ENCODE measurements around the gene FAM111A.

The FAM111A gene

GRCh38 chr11:59192446-59193020 is 49.9 kb downstream of the FAM111A start:
- no peaks in the 10 kb centered on the region for H3K9me2 ChIP-seq (replicated peaks; ENCODE audit: low read depth, low read length)
- no peaks in the 10 kb centered on the region for H3F3A ChIP-seq (ENCODE audit: low read depth)
- H3K36me3 ChIP-seq (ENCODE audit: insufficient read depth, low read length), result 0 out of 2 replicates have a peak, but pooled peaks cover 3% of the 10 kb centered on the region
- H3K9me3 ChIP-seq (ENCODE audit: insufficient read depth, low read depth, low read length), result no peaks in the 10 kb centered on the region; the same call in 1 of the 2 replicates
- peaks cover 10% of the 10 kb centered on the region for H3K4me1 ChIP-seq (ENCODE audit: insufficient read depth, low read length, poor library complexity, severe bottlenecking)
- H3K9ac ChIP-seq (ENCODE audit: low read depth, low read length, poor library complexity, severe bottlenecking), result no peak overlapping the region
- H3K4me2 ChIP-seq (ENCODE audit: low read depth, low read length, poor library complexity, severe bottlenecking), result no peak overlapping the region
- no peak overlapping the region for H2AFZ ChIP-seq (ENCODE audit: low read length)
- H3K79me2 ChIP-seq (ENCODE audit: insufficient read depth, low read length), result no peaks in the 10 kb centered on the region
- no peaks in the 10 kb centered on the region for H3K27me3 ChIP-seq (ENCODE audit: insufficient read depth, low read length, poor library complexity, severe bottlenecking)
- H3K4me3 ChIP-seq (ENCODE audit: low read length, poor library complexity, severe bottlenecking), result no peak overlapping the region
- H4K20me1 ChIP-seq (ENCODE audit: insufficient read depth, low read length, poor library complexity, severe bottlenecking), result no peaks in the 10 kb centered on the region
- TF ChIP-seq CTCF (conservative IDR thresholded peaks at IDR 0.05; ENCODE audit: low read length) (no peak), EZH2phosphoT487 (IDR thresholded peaks at IDR 0.05; ENCODE audit: borderline replicate concordance) (no peak)

- no peaks in the 10 kb centered on the region for H4K20me1 ChIP-seq (ENCODE audit: insufficient read depth, low read length, poor library complexity, severe bottlenecking)
- H3K9me3 ChIP-seq (ENCODE audit: insufficient read depth, low read depth, low read length), result no peaks in the 10 kb centered on the region; the same call in 1 of the 2 replicates
- H3K4me3 ChIP-seq (ENCODE audit: low read length, poor library complexity, severe bottlenecking), result no peak overlapping the region
- H2AFZ ChIP-seq (ENCODE audit: low read length), result no peak overlapping the region
- H3K4me1 ChIP-seq (ENCODE audit: insufficient read depth, low read length, poor library complexity, severe bottlenecking), result peaks cover 10% of the 10 kb centered on the region
- no peaks in the 10 kb centered on the region for H3F3A ChIP-seq (ENCODE audit: low read depth)
- H3K4me2 ChIP-seq (ENCODE audit: low read depth, low read length, poor library complexity, severe bottlenecking), result no peak overlapping the region
- H3K9me2 ChIP-seq (replicated peaks; ENCODE audit: low read depth, low read length), result no peaks in the 10 kb centered on the region
- no peak overlapping the region for H3K9ac ChIP-seq (ENCODE audit: low read depth, low read length, poor library complexity, severe bottlenecking)
- H3K27me3 ChIP-seq (ENCODE audit: insufficient read depth, low read length, poor library complexity, severe bottlenecking), result no peaks in the 10 kb centered on the region
- H3K79me2 ChIP-seq (ENCODE audit: insufficient read depth, low read length), result no peaks in the 10 kb centered on the region
- H3K36me3 ChIP-seq (ENCODE audit: insufficient read depth, low read length), result 0 out of 2 replicates have a peak, but pooled peaks cover 3% of the 10 kb centered on the region
- TF ChIP-seq EZH2phosphoT487 (IDR thresholded peaks at IDR 0.05; ENCODE audit: borderline replicate concordance), result no peak
- no peak for TF ChIP-seq CTCF (conservative IDR thresholded peaks at IDR 0.05; ENCODE audit: low read length)
These were observed 51.0 kb downstream of the FAM111A start for GRCh38 chr11:59193587-59194130.

- no peaks in the 10 kb centered on the region for H3K9me2 ChIP-seq (replicated peaks; ENCODE audit: low read depth, low read length)
- H3K9ac ChIP-seq (ENCODE audit: low read depth, low read length, poor library complexity, severe bottlenecking), result no peak overlapping the region
- no peaks in the 10 kb centered on the region for H3K27me3 ChIP-seq (ENCODE audit: insufficient read depth, low read length, poor library complexity, severe bottlenecking)
- H3K79me2 ChIP-seq (ENCODE audit: insufficient read depth, low read length), result no peaks in the 10 kb centered on the region
- no peak overlapping the region for H3K4me3 ChIP-seq (ENCODE audit: low read length, poor library complexity, severe bottlenecking)
- no peaks in the 10 kb centered on the region for H3K36me3 ChIP-seq (ENCODE audit: insufficient read depth, low read length)
- no peaks in the 10 kb centered on the region for H3F3A ChIP-seq (ENCODE audit: low read depth)
- H3K4me2 ChIP-seq (ENCODE audit: low read depth, low read length, poor library complexity, severe bottlenecking), result no peak overlapping the region
- H3K9me3 ChIP-seq (ENCODE audit: insufficient read depth, low read depth, low read length), result no peaks in the 10 kb centered on the region; the same call in 1 of the 2 replicates
- H2AFZ ChIP-seq (ENCODE audit: low read length), result no peak overlapping the region
- no peak for TF ChIP-seq EZH2phosphoT487 (IDR thresholded peaks at IDR 0.05; ENCODE audit: borderline replicate concordance)
- no peak for TF ChIP-seq CTCF (conservative IDR thresholded peaks at IDR 0.05; ENCODE audit: low read length)
- H3K4me1 ChIP-seq (ENCODE audit: insufficient read depth, low read length, poor library complexity, severe bottlenecking), result peaks cover 10% of the 10 kb centered on the region
- no peaks in the 10 kb centered on the region for H4K20me1 ChIP-seq (ENCODE audit: insufficient read depth, low read length, poor library complexity, severe bottlenecking)
These were observed 52.9 kb downstream of the FAM111A start for GRCh38 chr11:59195586-59195985.
